Astrocyte of the hippocampus (primary cell): ENCODE measurements around the gene CTU1.

ENCODE experiments used
- DNase-seq: peaks from one replicate; pipeline ENCODE4 v3.0.0; 2011; ENCODE audit warnings: low read depth, low spot score

The CTU1 gene

DNA sequence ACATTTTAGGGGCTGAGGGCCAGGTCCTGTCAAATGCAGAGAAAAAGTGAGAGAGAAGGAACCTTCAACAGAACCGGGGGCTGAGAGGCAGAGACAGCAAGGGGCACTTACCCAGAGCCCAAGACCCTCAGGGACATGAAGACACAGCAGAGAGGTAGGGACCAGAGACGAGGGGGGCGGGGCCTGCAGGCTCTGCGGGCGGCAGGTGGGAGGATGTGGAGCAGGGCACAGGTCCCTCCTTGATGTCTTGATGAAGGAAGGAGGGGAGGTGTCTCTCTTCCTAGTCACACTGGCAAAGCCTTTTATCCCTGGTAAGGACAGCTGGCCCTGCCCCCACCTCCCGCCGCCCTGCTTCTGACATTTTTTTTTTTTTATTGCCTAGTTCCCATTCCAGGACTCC lies 25.6 kb downstream of the CTU1 start, which contains the start of gene KLK14:
Gene KLK14, minus strand, starts transcription at position 277 of the 400 bp plus-strand sequence. Its CDS starts 273 bp downstream, at position 4.
- DNase-seq, result no peak

DNA sequence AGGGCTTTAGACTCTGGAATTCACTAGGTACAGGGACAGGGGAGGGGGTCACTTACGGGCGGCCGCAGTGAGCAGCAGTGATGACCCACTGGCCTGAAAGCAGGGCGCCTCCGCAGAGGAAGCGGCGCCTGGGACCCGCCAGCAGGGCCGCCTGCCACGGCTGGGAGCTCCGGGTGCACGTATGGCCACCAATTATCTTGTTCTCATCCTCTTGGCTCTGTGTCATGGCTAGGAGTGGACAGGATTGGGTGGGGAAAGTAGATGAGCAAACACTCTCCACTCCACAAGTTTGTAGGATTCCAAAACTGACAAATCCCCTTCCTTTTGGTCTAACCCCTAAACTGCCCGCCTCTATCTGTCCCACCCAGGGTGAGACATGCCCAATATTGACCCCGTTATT lies 26.7 kb downstream of the CTU1 start:
- DNase-seq, result no peak

DNA sequence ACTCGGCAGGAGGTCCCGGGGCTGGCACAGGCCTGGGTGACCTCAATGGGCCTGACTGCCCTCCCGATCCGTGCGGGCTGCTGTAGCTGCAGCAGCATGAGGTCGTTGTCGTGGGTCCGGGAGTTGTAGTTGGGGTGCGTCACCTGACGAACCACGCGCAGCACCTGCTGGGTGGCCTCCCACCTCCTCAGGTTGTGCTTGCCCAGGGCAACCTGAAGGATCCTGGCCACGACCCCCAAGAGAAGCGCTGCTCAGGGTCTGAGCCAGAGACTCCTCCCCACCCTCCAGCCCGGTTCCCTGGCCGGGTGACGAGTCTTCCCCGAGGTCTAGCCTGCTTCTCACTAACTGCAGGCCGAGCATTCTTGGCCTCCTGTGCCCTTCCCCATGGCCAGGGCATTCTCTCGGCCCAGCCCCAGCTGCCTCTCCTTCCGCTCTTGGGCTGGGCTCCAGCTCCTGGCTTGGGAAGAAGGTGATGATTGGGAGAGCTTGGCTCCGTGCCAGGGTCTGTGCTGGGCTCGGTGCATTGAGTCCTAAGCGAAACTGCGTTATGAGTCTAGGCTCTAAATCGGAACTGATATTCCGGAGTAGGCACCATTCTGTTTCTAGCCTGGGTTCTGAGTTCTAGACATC lies 28.6 kb downstream of the CTU1 start:
- DNase-seq, result no peak

DNA sequence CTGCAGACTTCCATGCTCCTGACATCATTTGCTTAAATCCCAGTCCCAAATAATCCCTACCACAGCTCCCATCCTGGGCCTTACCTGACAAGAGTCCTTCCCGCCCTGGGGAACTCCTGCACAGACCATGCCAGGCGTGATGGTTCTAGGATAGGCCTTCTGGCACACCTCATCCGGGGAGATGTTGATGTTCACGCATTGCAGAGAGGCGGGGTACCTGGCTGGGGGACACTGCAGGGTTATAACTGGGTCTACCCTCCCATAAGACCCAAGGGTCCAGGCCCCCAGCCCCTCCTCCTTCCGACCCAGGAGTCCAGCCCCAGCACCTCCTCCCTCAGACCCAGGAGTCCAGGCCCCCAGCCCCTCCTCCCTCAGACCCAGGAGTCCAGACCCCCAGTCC lies 29.5 kb downstream of the CTU1 start:
- no peak for DNase-seq

GRCh38 chr19:51078104-51078503 lies 30.1 kb downstream of the CTU1 start:
- DNase-seq, result no peak

DNA sequence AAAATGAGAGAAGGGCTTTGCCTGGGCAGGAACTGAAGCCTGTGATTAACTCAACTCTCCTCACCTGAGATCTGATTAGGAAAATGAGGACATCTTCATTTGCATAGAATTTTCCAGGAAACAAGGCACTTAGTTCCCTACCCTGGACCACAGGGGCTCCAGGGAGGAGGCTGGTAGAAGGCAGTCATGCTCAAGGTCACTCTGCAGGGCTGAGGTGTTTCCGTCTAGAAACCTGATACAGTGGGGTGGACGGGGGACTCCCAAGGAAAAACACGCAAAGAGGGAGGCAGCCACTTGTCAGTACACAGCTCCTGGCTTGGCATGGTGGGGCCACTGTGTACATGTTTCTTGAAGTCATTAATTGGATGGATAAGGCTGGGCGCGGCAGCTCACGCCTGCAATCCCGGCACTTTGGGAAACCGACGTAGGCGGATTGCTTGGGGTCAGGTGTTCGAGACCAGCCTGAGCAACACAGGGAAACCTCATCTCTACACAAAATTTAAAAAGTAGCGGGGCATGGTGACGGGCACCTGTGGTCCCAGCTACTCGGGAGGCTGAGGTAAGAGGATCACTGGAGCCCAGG lies 31.5 kb downstream of the CTU1 start:
- no peak for DNase-seq

DNA sequence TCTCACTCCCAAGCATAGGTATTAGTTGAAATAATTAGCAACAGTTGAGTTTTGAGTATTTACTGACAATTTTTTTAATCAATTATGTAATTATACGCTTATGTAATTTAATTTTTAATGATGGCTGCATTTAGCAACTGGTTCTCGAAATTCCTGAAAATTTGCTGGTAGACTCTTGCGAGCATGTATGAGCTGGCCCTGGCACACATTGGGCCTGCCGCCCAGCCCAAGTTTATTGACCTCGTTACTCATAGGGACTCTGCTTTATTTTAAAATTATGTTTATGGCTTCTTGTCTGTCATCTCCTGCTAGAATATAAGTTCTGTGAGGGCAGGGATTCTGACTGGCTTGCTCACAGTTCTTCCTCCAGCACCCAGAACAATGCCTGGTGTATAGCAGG lies 32.2 kb downstream of the CTU1 start:
- DNase-seq, result no peak

DNA sequence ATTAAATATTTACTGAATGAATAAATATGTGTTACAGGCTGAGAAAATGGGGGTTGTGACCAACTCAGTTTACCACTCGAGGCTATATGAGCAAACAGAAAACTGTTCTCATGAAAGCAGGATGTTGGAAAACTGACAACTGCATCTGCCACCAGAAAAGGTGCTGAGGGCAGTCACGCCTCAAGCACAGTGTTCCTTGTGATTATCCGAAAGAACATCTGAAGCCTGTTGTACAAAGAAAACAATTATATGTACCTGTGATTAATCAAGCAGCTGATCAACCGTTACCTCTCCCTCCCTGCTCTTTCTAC lies 37.2 kb downstream of the CTU1 start:
- DNase-seq, result no peak

DNA sequence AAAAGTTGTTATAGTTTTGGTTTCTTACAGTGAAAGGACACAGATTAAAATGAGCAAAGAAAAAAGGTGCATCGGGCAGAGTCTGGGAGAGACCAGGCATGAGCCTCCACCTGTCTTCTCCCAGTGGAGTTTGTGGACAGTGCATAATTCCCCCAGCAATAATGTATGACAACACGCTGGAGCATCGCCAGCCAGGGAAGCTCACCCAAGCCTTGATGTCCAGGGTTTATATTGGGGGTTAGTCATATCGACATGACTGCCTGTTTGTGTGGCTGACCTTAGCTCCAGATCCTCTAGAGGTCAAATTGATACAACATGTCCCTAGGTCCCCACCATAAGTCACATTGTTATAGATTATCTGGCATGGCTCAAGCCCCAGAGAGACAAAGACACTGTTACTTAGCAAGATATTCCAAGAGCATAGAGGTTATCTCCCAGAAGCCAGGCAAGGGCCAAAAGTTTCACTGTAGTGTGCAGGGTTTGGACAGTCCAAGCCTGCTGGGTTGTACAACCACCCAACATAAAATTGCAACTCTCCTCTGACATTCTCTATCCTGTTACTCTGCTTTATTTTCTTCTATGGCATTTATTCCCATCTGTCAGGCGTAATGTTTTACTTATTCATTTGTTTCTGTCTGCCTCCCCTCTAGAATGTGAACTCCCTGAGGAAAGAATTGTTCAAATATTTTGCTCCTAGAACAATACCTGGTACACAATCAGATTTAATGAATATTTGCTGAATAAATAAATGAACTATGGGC lies 37.7 kb downstream of the CTU1 start:
- DNase-seq, result no peak

GRCh38 chr19:51066393-51067186 lies 41.6 kb downstream of the CTU1 start:
- DNase-seq, result no peak

DNA sequence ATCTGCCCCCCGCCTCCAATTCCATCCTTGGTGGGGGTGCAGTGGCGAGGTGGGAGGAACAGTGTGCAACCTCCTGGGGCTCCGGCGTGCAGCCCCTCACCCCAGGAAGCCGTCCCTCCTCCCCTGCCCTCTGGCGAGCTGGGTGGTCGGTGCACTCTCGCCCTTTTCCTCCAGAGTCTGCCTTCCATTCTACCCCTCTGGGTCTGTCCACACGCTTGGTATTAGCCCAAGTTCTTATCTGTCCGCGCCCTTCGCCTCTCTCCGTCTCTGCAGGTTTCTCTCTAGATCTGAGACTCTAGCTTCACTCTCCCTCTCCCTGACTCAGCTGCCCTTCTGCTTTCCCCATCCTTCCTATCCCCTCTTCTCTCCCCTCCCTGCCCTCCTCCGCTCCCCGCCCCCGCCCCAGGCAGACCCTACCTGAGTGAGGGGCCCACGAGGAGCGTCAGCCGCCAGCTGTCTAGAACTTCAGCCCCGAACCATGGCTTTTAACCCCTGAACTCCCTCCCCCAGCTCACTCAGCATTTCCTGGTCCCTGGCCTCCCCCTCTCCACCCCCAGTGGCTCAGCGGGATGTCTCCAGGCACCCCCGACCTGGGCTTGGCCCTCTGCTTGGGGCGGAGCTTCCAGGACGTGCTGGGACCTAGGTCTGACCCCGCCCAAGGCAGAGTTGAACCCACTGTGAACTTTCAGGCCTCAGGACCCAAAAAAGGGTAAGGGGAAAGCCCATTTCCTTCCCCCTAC lies 42.8 kb downstream of the CTU1 start:
- DNase-seq, result no peak

DNA sequence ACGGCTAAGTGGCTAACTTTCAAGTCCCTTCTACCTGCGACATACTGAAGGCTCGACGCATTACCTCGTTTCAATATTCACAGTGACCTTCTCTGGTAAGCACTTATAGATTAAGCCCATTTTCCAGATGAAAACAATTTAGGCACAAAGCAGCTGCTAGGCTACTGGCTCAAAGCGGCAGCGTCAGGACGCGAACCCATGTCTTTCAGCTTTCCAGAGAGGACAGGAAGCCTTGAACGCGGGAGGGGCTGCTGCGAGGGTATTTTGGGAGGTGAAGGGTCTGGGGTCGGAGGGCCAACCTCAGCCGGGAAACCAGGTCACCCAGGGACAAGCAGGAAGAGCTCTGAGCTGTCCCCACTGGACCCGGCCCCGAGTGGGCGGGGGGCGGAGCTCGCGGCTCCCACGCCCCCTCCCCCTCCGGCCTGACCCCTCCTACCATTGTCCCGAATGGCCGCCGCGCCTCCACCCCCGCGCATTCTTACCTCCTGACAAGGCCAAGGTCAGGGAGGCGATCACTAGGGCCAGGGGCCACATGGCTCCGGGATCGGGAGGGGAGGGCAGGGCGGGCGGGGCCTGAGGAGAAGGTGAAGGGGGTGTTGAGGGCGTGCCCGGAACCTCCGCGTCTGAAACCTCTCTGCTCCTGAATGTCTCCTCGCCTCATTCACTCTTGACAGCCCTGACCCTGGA lies 43.5 kb downstream of the CTU1 start, which contains the start of gene KLK13:
Gene KLK13, minus strand, starts transcription at position 559 of the 687 bp plus-strand sequence. Its CDS starts 25 bp downstream, at position 534.
- no peak for DNase-seq

DNA sequence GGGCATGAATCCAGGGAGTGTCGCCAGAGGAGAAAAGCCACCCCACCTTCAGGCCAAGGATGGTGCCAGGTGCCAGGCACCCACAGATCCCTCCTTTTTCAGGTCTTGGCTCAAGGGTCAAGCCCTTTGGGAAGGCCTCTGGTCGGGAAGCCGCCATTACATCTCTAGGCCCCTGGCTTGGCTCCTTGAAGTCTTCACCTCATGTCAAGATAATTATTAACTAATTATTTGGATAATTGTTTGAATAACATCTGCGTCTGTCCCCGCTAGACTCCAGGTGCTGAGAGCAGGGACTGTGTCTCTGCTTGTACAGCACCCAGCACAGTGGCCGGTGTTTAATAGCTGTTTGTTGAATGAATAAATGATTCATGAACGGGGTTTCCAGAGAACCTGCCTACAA lies 44.5 kb downstream of the CTU1 start:
- DNase-seq, result no peak

DNA sequence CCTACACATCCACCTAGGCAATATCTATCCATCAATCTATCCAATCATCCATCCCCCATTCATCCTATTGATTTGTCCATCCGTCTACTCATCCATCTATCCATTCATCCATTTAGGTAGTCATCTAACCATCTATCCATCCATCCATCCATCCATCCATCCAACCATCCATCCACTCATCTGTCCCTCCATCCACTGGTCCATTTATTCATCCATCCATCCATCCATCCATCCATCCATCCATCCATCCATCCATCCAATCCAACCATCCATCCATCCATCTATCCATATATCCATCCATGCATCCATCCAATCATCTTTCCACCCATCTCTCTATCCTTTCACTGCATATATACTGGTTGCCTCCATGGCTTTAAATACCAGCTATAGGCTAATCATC lies 47.2 kb downstream of the CTU1 start:
- no peak for DNase-seq

- DNase-seq, result no peak
Measured at GRCh38 chr19:51060336-51060735, 47.9 kb downstream of the CTU1 start.

DNA sequence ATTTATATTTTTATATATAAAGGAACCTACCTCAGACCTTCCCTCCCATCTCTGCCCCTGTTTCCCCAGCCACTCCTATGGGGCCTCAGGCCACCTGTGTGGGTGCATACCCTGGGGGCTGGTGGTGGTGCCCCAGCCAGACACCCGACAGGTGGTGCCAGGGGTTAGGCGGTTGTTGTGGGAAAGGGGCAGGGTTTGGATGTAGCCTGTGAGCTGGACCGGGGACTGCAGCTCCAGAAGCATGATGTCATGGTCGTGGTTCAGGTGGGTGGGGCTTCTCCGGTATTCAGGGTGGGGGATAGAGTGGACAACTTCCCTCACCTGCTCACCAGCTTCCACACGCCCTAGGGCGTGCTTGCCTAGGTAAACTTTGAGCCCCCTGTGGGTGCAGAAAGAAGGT lies 48.5 kb downstream of the CTU1 start:
- DNase-seq, result no peak

- no peak for DNase-seq
Measured at GRCh38 chr19:51055866-51056265, 52.3 kb downstream of the CTU1 start.
